ENCODE results near the gene OR2T6. TPM values are rescaled to one million over a fixed set of nuclear protein-coding genes. Genes with fewer than 3 reads are reported as not detected.

OR2T6 gene
- polyA plus RNA-seq, 2 of the 4 experiments (the other 2 are of a cell fraction), result not detected

GRCh38 chr1:248348475-248348874 lies 27.1 kb upstream of the OR2T6 start, which contains the start of gene OR14C36 (continued):
- TF ChIP-seq ZFP36 (IDR thresholded peaks at IDR 0.05; ENCODE audit: borderline replicate concordance, partially characterized antibody), result no peak
- TF ChIP-seq CTCF (IDR thresholded peaks at IDR 0.05), result no peak
- TF ChIP-seq PHF8 (IDR thresholded peaks at IDR 0.05; ENCODE audit: borderline replicate concordance, low read depth), result no peak

- no peak for ATAC-seq
- 3% methylated on average over 3 of the region's 3 CpGs for WGBS (ENCODE audit: missing lambda C conversion rate)
Observed at GRCh38 chr1:248359415-248359814, 16.1 kb upstream of the OR2T6 start.

GRCh38 chr1:248361121-248361715 lies 14.3 kb upstream of the OR2T6 start, which contains the start of gene OR2T4:
Gene OR2T4, plus strand, starts transcription at chr1:248361665. Its CDS starts 0 bp downstream, at chr1:248361665.
- no peak for TF ChIP-seq MAX (IDR thresholded peaks at IDR 0.05)
- TF ChIP-seq KDM1A (IDR thresholded peaks at IDR 0.05; ENCODE audit: low read depth), result no peak
- no peak for TF ChIP-seq JUNB (IDR thresholded peaks at IDR 0.05)
- TF ChIP-seq POLR2AphosphoS2 (conservative IDR thresholded peaks at IDR 0.05; ENCODE audit: low read length), result no peak
- TF ChIP-seq CHD4 (IDR thresholded peaks at IDR 0.05; ENCODE audit: borderline replicate concordance), result no peak
- no peak for TF ChIP-seq HOXB5 (CRISPR knock-in tag; IDR thresholded peaks at IDR 0.05)
- TF ChIP-seq EHF (CRISPR knock-in tag; IDR thresholded peaks at IDR 0.05), result no peak
- no peak for TF ChIP-seq HMGXB4 (CRISPR knock-in tag; IDR thresholded peaks at IDR 0.05; ENCODE audit: borderline replicate concordance)
- TF ChIP-seq MAFK (IDR thresholded peaks at IDR 0.05; ENCODE audit: partially characterized antibody), result no peak
- TF ChIP-seq FOXS1 (CRISPR knock-in tag; IDR thresholded peaks at IDR 0.05), result no peak
- no peak for TF ChIP-seq MAZ (IDR thresholded peaks at IDR 0.05; ENCODE audit: borderline replicate concordance, low read depth, low read length)
- no peak for TF ChIP-seq REST (IDR thresholded peaks at IDR 0.05)
- no peak for TF ChIP-seq RNF2 (IDR thresholded peaks at IDR 0.05; ENCODE audit: borderline replicate concordance, low read depth)
- FAIRE-seq, result no peak
- ChIA-PET POLR2A (no interaction called here), CTCF (no interaction called here)
- H3K27ac ChIP-seq, result no peak within 1 kb of the TSS
- ATAC-seq, result no peak
- 0% methylated on average over 3 of the region's 3 CpGs for WGBS (ENCODE audit: missing lambda C conversion rate)
- no peak for DNase-seq (ENCODE audit: low read depth in 1 of 2, low spot score in 1 of 2)
- H3K4me3 ChIP-seq, result no peak within 1 kb of the TSS
- H3K9me3 ChIP-seq, result no peaks in the 10 kb centered on the region
- H3K4me1 ChIP-seq, result no peaks in the 10 kb centered on the region
- H3K4me2 ChIP-seq, result no peak within 1 kb of the TSS

More at GRCh38 chr1:248359415-248359814, 16.1 kb upstream of the OR2T6 start:
- POLR2A ChIA-PET, result no interaction called here
- no peaks in the 10 kb centered on the region for H3K4me1 ChIP-seq
- H3K27ac ChIP-seq, result no peak overlapping the region
- DNase-seq (ENCODE audit: low read depth in 1 of 2, low spot score in 1 of 2), result no peak
- no peak overlapping the region for H3K4me2 ChIP-seq
- H3K9me3 ChIP-seq, result no peaks in the 10 kb centered on the region
- TF ChIP-seq NPAS2 (CRISPR knock-in tag; IDR thresholded peaks at IDR 0.05; ENCODE audit: borderline replicate concordance), result no peak
- TF ChIP-seq CBX8 (IDR thresholded peaks at IDR 0.05), result no peak
- no peak for TF ChIP-seq NR3C1 (IDR thresholded peaks at IDR 0.05)
- TF ChIP-seq NFE2L2 (conservative IDR thresholded peaks at IDR 0.05; ENCODE audit: low read length), result no peak
- TF ChIP-seq TFCP2L1 (CRISPR knock-in tag; IDR thresholded peaks at IDR 0.05), result no peak
- no peak for TF ChIP-seq RAD21 (conservative IDR thresholded peaks at IDR 0.05 in 1 of 2, IDR thresholded peaks at IDR 0.05 in 1 of 2)
- TF ChIP-seq MAFK (IDR thresholded peaks at IDR 0.05; ENCODE audit: partially characterized antibody), result no peak
- no peak for TF ChIP-seq HOXB5 (CRISPR knock-in tag; IDR thresholded peaks at IDR 0.05)
- no peak for TF ChIP-seq CEBPB (IDR thresholded peaks at IDR 0.05)
- no peak for TF ChIP-seq MYC (IDR thresholded peaks at IDR 0.05; ENCODE audit: borderline replicate concordance, low read length)
- FAIRE-seq, result no peak
- no peak overlapping the region for H3K4me3 ChIP-seq
- CTCF ChIA-PET, result no interaction called here
